AG04449 (cell line): ENCODE measurements around the gene AP3D1.
A peak's percentile ranks its signal among the peaks of the same experiment; 100 is the strongest.

Source experiments
- CTCF ChIA-PET: fragments of 350-600 bp; formaldehyde crosslinking; extraction: SDS; loops from one replicate; lab custom pipeline; 2021; ENCODE audit warnings: antibody characterized with exemption; lab: Yijun Ruan, JAX
- POLR2A ChIA-PET: fragments of 400-600, 350-600 bp; formaldehyde crosslinking; extraction: SDS; loops from one replicate; lab custom pipeline; 2020; ENCODE audit warnings: antibody characterized with exemption, inconsistent platforms; lab: Yijun Ruan, JAX
- DNase-seq: peaks from one replicate; pipeline ENCODE4 v3.0.0-alpha.2; 2010; ENCODE audit warnings: low read depth, low spot score
- H3K4me3 ChIP-seq: 2 replicates; pipeline ENCODE4 v1.5.1; 2011; ENCODE audit warnings: low read depth, mild to moderate bottlenecking, control low read depth, low read length
- CTCF ChIP-seq: IDR thresholded peaks from one replicate; pipeline ENCODE4 v1.5.1; 2011; ENCODE audit warnings: mild to moderate bottlenecking, moderate library complexity, low read length, control low read depth, inconsistent platforms; ENCODE audit not compliant: insufficient read depth; ENCODE audit errors: missing control alignments

Gene AP3D1

GRCh38 chr19:2061495-2062388 lies 89.6 kb downstream of the AP3D1 start:
- POLR2A ChIA-PET: interaction anchor here (0.7 kb wide), 1 partner anchor 26 kb away, joined by 3 read pairs; no protein-coding TSS in a partner anchor
- CTCF ChIA-PET: interaction anchor here (1.0 to 2.4 kb wide), 2 partner anchors 8 to 42 kb away, joined by 3 to 6 read pairs; no protein-coding TSS in a partner anchor
- peak overlapping the region; percentile 73 for H3K4me3 ChIP-seq
- no peak for TF ChIP-seq CTCF
- peak; percentile 75 for DNase-seq

DNA sequence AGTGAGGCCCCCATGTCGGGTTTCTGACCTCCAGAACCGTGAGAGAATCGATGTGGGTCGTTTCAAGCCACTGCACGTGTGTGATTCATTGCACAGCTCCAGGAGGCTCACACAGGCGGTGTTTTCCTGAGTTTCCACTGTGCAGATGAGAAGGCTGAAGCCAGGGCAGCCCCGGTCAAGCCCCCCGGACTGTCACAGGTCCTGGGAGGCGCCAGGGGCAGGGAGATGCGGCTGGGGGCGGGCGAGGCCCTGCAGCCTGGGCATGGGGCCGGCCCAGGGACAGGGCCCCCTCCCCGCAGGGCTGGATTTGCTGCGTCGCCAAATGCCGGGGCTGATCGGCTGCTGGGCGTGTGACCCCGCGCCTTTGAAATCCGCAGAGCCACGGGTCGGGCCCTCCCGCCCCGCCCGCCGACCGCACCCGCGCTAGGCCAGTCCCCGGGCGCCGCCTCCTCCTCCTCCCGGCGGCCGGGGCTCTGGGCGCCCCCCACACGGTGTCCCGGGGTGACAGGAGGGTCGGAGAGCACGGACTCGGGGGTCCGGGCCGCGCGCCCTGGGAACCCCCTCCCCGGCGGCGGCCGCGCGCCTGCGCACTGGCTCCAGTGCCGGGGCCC lies 90.4 kb downstream of the AP3D1 start:
- TF ChIP-seq CTCF: no peak
- ChIA-PET POLR2A (interaction anchor here (1.6 kb wide), 1 partner anchor 9 kb away, joined by 5 read pairs; the partner anchor contains the start of gene MKNK2), CTCF (interaction anchor here (1.0 kb wide), 1 partner anchor 9 kb away, joined by 3 read pairs; no protein-coding TSS in a partner anchor)
- H3K4me3 ChIP-seq: peak overlapping the region; percentile 59
- DNase-seq: no peak

GRCh38 chr19:2059422-2060201 lies 91.8 kb downstream of the AP3D1 start:
- CTCF ChIA-PET: interaction anchor here (1.6 to 2.5 kb wide), 2 partner anchors 10 to 40 kb away, joined by 5 to 9 read pairs; no protein-coding TSS in a partner anchor
- DNase-seq: no peak
- POLR2A ChIA-PET: interaction anchor here (0.5 to 1.6 kb wide), 3 partner anchors 8 to 56 kb away, joined by 3 to 5 read pairs (median 5); partner anchors contain the start of gene MKNK2
- H3K4me3 ChIP-seq: no peak overlapping the region; the same call in 1 of the 2 replicates
- no peak for TF ChIP-seq CTCF

GRCh38 chr19:2058570-2059421 lies 92.6 kb downstream of the AP3D1 start:
- ChIA-PET POLR2A (no interaction called here), CTCF (interaction anchor here (1.6 to 2.5 kb wide), 2 partner anchors 11 to 40 kb away, joined by 5 to 9 read pairs; no protein-coding TSS in a partner anchor)
- H3K4me3 ChIP-seq: no peak overlapping the region
- DNase-seq: no peak
- no peak for TF ChIP-seq CTCF
